Astrocyte (in vitro differentiated cells and primary cell): ENCODE measurements around the gene CTSW. TPM values are rescaled to one million over a fixed set of nuclear protein-coding genes. Genes with fewer than 3 reads are reported as not detected.

Experiments used
- DNase-seq: peaks from one replicate; pipeline ENCODE4 v3.0.0-alpha.2; 2010; ENCODE audit warnings: low read depth
- FAIRE-seq: peaks from 2 replicates; lab custom pipeline; 2011; peaks lifted over from hg19 to GRCh38; lab: Jason Lieb, UNC
- H2AFZ ChIP-seq: 2 replicates; pipeline ENCODE4 v1.6.0; 2012; ENCODE audit warnings: low read depth, low read length, inconsistent platforms
- H3K27ac ChIP-seq: 2 replicates; pipeline ENCODE4 v1.5.1; 2011; ENCODE audit warnings: low read depth, low read length, inconsistent platforms
- H3K27me3 ChIP-seq: 2 replicates; pipeline ENCODE4 v1.6.0; 2011; ENCODE audit warnings: low read length, inconsistent platforms; ENCODE audit not compliant: insufficient read depth
- H3K36me3 ChIP-seq: 2 replicates; pipeline ENCODE4 v1.5.1; 2011; ENCODE audit warnings: low read length, inconsistent platforms; ENCODE audit not compliant: insufficient read depth
- H3K4me1 ChIP-seq: 2 replicates; pipeline ENCODE4 v1.5.1; 2011; ENCODE audit warnings: low read length, inconsistent platforms; ENCODE audit not compliant: insufficient read depth
- H3K4me2 ChIP-seq: 2 replicates; pipeline ENCODE4 v1.6.0; 2012; ENCODE audit warnings: low read length, inconsistent platforms
- H3K4me3 ChIP-seq: 2 replicates; pipeline ENCODE4 v1.5.1; 2011; ENCODE audit warnings: low read depth, mild to moderate bottlenecking, low read length, inconsistent platforms; ENCODE audit not compliant: insufficient read depth
- H3K79me2 ChIP-seq: 2 replicates; pipeline ENCODE4 v1.6.0; 2012; ENCODE audit warnings: mild to moderate bottlenecking, low read length, inconsistent platforms; ENCODE audit not compliant: insufficient read depth
- H3K9ac ChIP-seq: 2 replicates; pipeline ENCODE4 v1.6.0; 2012; ENCODE audit warnings: mild to moderate bottlenecking, low read length, inconsistent platforms
- H3K9me3 ChIP-seq: 2 replicates; pipeline ENCODE4 v1.5.1; 2012; ENCODE audit warnings: low read depth, mild to moderate bottlenecking, low read length, inconsistent platforms; ENCODE audit not compliant: insufficient read depth
- H4K20me1 ChIP-seq: 2 replicates; pipeline ENCODE4 v1.6.0; 2012; ENCODE audit warnings: low read length, inconsistent platforms; ENCODE audit not compliant: insufficient read depth
- H3K27ac Mint-ChIP-seq: one replicate; pipeline ENCODE4 v1.8.0; 2021; ENCODE audit warnings: mild to moderate bottlenecking, mixed read lengths; ENCODE audit not compliant: unreplicated experiment
- H3K27me3 Mint-ChIP-seq: one replicate; pipeline ENCODE4 v1.8.0; 2021; ENCODE audit warnings: low read depth, mixed read lengths; ENCODE audit not compliant: unreplicated experiment
- H3K36me3 Mint-ChIP-seq: one replicate; pipeline ENCODE4 v1.8.0; 2021; ENCODE audit warnings: low read depth, mixed read lengths; ENCODE audit not compliant: unreplicated experiment
- H3K4me1 Mint-ChIP-seq: one replicate; pipeline ENCODE4 v1.8.0; 2021; ENCODE audit warnings: low read depth, mixed read lengths; ENCODE audit not compliant: unreplicated experiment
- H3K4me3 Mint-ChIP-seq: one replicate; pipeline ENCODE4 v1.8.0; 2021; ENCODE audit warnings: mild to moderate bottlenecking, moderate library complexity, mixed read lengths; ENCODE audit not compliant: unreplicated experiment
- H3K9me3 Mint-ChIP-seq: one replicate; pipeline ENCODE4 v1.8.0; 2021; ENCODE audit warnings: mild to moderate bottlenecking, mixed read lengths; ENCODE audit not compliant: unreplicated experiment
- EZH2 ChIP-seq: IDR thresholded peaks from 2 replicates; pipeline ENCODE4 v1.6.1; 2012; ENCODE audit warnings: mild to moderate bottlenecking, low read length, inconsistent platforms; ENCODE audit not compliant: insufficient read depth
- total RNA-seq: library from RNA; stranded (reverse); gene quantifications from 2 replicates; pipeline ENCODE4 v1.2.1, GENCODE V29; 2021
- TF ChIP-seq, protein P1 (sequence below): IDR thresholded peaks from 2 replicates; pipeline ENCODE4 v1.5.1; 2011; ENCODE audit warnings: low read depth, mild to moderate bottlenecking, inconsistent platforms, low read length, moderate library complexity; ENCODE audit not compliant: insufficient read depth

CTSW gene
- total RNA-seq, 1 donor from 2014 or later, result not detected

GRCh38 chr11:65868076-65868667, 11.5 kb upstream of the CTSW start:
- peaks cover 82% of the 10 kb centered on the region for H4K20me1 ChIP-seq
- H3K9me3 Mint-ChIP-seq, result no peaks in the 10 kb centered on the region
- peaks cover 27% of the 10 kb centered on the region for H3K4me1 ChIP-seq
- no peaks in the 10 kb centered on the region for H3K9me3 ChIP-seq
- H2AFZ ChIP-seq, result no peak overlapping the region
- no peaks in the 10 kb centered on the region for H3K27me3 Mint-ChIP-seq
- H3K4me1 Mint-ChIP-seq, result peaks cover 18% of the 10 kb centered on the region
- no peak overlapping the region for H3K4me2 ChIP-seq
- H3K79me2 ChIP-seq, result peaks cover 59% of the 10 kb centered on the region
- peaks cover 12% of the 10 kb centered on the region for H3K36me3 Mint-ChIP-seq
- DNase-seq (no peak), FAIRE-seq (no peak)
- no peak overlapping the region for H3K4me3 ChIP-seq
- no peaks in the 10 kb centered on the region for H3K27me3 ChIP-seq
- no peak overlapping the region for H3K27ac ChIP-seq
- H3K36me3 ChIP-seq, result peaks cover 28% of the 10 kb centered on the region
- H3K4me3 Mint-ChIP-seq, result peak overlapping the region; percentile 60
- no peak overlapping the region for H3K9ac ChIP-seq
- H3K27ac Mint-ChIP-seq, result peak overlapping the region; percentile 26
- TF ChIP-seq, protein P1, sequence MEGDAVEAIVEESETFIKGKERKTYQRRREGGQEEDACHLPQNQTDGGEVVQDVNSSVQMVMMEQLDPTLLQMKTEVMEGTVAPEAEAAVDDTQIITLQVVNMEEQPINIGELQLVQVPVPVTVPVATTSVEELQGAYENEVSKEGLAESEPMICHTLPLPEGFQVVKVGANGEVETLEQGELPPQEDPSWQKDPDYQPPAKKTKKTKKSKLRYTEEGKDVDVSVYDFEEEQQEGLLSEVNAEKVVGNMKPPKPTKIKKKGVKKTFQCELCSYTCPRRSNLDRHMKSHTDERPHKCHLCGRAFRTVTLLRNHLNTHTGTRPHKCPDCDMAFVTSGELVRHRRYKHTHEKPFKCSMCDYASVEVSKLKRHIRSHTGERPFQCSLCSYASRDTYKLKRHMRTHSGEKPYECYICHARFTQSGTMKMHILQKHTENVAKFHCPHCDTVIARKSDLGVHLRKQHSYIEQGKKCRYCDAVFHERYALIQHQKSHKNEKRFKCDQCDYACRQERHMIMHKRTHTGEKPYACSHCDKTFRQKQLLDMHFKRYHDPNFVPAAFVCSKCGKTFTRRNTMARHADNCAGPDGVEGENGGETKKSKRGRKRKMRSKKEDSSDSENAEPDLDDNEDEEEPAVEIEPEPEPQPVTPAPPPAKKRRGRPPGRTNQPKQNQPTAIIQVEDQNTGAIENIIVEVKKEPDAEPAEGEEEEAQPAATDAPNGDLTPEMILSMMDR, result no peak
- TF ChIP-seq EZH2, result no peak

- FAIRE-seq (no peak), DNase-seq (no peak)
- H3K27ac Mint-ChIP-seq, result no peak overlapping the region
- H3K27ac ChIP-seq, result no peak overlapping the region
- H3K4me3 Mint-ChIP-seq, result peak overlapping the region; percentile 62
- TF ChIP-seq, protein P1, result no peak
- no peak for TF ChIP-seq EZH2
- H2AFZ ChIP-seq, result no peak overlapping the region
- no peaks in the 10 kb centered on the region for H3K27me3 ChIP-seq
- H3K9me3 Mint-ChIP-seq, result no peaks in the 10 kb centered on the region
- no peak overlapping the region for H3K9ac ChIP-seq
- peaks cover 75% of the 10 kb centered on the region for H4K20me1 ChIP-seq
- peaks cover 22% of the 10 kb centered on the region for H3K36me3 ChIP-seq
- peaks cover 14% of the 10 kb centered on the region for H3K4me1 Mint-ChIP-seq
- H3K4me3 ChIP-seq, result no peak overlapping the region
- peaks cover 55% of the 10 kb centered on the region for H3K79me2 ChIP-seq
- H3K9me3 ChIP-seq, result no peaks in the 10 kb centered on the region
- H3K4me1 ChIP-seq, result peaks cover 33% of the 10 kb centered on the region
- no peak overlapping the region for H3K4me2 ChIP-seq
- peaks cover 12% of the 10 kb centered on the region for H3K36me3 Mint-ChIP-seq
- H3K27me3 Mint-ChIP-seq, result no peaks in the 10 kb centered on the region
These were observed 10.7 kb upstream of the CTSW start for GRCh38 chr11:65868907-65869306.

- Histone ChIP-seq H3K9ac (peak overlapping the region; percentile 92), H2AFZ (no peak overlapping the region), H3K4me1 (peaks cover 33% of the 10 kb centered on the region), H3K27ac (no peak overlapping the region), H3K4me3 (no peak overlapping the region), H3K9me3 (no peaks in the 10 kb centered on the region), H3K27me3 (no peaks in the 10 kb centered on the region), H3K79me2 (peaks cover 47% of the 10 kb centered on the region), H3K36me3 (peaks cover 15% of the 10 kb centered on the region), H4K20me1 (peaks cover 66% of the 10 kb centered on the region), H3K4me2 (peak overlapping the region; percentile 100)
- no peak for FAIRE-seq
- no peak overlapping the region for H3K4me3 Mint-ChIP-seq
- no peaks in the 10 kb centered on the region for H3K27me3 Mint-ChIP-seq
- no peak for DNase-seq
- H3K27ac Mint-ChIP-seq, result peak overlapping the region; percentile 58
- no peaks in the 10 kb centered on the region for H3K9me3 Mint-ChIP-seq
- peaks cover 14% of the 10 kb centered on the region for H3K4me1 Mint-ChIP-seq
- TF ChIP-seq, protein P1, result no peak
- TF ChIP-seq EZH2, result no peak
- peaks cover 10% of the 10 kb centered on the region for H3K36me3 Mint-ChIP-seq
These were observed 9.9 kb upstream of the CTSW start for GRCh38 chr11:65869643-65870306.
